Hematopoietic multipotent progenitor cell treated with erythropoietin and hydrocortisone succinate and interleukin-3 and kit ligand, for 15 days (in vitro differentiated cells): Measurements from ENCODE around the gene TTLL5.

Experiments used
- DNase-seq: peaks from one replicate; pipeline ENCODE4 v3.0.0-alpha.2; 2015; ENCODE audit warnings: low spot score

TTLL5 gene, protein sequence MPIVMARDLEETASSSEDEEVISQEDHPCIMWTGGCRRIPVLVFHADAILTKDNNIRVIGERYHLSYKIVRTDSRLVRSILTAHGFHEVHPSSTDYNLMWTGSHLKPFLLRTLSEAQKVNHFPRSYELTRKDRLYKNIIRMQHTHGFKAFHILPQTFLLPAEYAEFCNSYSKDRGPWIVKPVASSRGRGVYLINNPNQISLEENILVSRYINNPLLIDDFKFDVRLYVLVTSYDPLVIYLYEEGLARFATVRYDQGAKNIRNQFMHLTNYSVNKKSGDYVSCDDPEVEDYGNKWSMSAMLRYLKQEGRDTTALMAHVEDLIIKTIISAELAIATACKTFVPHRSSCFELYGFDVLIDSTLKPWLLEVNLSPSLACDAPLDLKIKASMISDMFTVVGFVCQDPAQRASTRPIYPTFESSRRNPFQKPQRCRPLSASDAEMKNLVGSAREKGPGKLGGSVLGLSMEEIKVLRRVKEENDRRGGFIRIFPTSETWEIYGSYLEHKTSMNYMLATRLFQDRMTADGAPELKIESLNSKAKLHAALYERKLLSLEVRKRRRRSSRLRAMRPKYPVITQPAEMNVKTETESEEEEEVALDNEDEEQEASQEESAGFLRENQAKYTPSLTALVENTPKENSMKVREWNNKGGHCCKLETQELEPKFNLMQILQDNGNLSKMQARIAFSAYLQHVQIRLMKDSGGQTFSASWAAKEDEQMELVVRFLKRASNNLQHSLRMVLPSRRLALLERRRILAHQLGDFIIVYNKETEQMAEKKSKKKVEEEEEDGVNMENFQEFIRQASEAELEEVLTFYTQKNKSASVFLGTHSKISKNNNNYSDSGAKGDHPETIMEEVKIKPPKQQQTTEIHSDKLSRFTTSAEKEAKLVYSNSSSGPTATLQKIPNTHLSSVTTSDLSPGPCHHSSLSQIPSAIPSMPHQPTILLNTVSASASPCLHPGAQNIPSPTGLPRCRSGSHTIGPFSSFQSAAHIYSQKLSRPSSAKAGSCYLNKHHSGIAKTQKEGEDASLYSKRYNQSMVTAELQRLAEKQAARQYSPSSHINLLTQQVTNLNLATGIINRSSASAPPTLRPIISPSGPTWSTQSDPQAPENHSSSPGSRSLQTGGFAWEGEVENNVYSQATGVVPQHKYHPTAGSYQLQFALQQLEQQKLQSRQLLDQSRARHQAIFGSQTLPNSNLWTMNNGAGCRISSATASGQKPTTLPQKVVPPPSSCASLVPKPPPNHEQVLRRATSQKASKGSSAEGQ (N-terminal part only)

GRCh38 chr14:75660630-75661498 is at the start of gene TTLL5, which contains the start of gene ERG28:
TSS of gene TTLL5 (plus strand) at chr14:75661246. CDS start at chr14:75663150, 1,904 bp downstream.
TSS of gene ERG28 (minus strand) at chr14:75660876. CDS start at chr14:75657502, 3,374 bp downstream.
- DNase-seq, result peak; percentile 97

DNA sequence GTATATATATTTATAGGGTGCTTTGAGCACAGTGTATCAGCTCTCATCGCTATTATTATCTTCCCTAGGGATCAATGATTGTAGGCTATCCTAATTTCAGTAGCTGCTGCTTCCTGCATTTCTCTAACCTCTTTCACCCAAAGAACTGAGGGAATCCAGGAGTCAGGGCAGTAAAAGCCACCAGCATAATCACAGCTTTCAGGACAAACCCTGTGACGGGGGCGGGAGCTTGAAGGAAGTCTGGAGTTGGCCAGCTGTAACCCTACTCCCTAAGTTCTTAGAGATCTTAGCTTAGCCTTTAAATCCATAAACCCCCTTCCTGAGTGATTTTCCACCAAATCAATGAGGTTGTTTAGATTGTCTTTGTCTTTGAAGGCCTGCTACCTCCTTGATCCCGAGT is 48.9 kb upstream of the TTLL5 start:
- no peak for DNase-seq

DNA sequence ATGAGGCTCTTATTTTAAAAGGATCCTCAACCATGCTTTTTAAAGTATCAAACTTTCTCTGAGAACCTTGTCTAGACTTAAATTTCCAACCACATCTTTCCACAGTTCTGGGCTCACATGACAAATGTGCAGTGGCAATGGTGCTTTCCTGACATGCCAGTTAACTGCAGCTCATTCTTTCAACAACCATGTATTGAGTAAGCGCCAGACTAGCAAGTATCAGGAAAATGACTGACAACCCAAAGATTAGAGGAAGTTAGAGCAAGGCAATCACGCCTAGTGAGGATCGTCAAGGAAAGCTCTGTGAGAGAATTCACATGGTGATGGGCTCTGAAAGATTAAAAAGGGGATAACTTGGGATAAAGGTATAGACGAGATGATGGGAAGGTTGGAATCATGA is 46.9 kb upstream of the TTLL5 start:
- DNase-seq, result no peak

DNA sequence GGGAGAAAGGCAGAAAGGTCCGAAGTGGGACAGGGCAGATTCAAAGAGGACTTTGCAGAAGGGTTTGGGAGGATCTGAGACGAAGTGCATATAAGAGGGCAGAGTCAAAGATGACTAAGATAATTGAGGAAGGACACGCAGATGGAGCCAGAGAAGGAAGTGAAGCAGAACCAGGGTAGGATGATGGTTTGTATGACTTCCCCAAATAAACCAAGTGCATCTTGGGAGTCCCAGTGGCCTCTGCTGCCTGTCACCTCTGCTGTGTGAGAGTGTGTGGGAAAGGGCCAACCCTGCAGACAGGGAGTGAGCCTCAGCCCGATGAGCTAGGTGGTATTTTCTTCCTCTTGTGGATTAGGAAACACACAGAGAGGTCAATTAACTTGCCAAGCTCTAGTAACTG is 45.8 kb upstream of the TTLL5 start:
- no peak for DNase-seq

DNA sequence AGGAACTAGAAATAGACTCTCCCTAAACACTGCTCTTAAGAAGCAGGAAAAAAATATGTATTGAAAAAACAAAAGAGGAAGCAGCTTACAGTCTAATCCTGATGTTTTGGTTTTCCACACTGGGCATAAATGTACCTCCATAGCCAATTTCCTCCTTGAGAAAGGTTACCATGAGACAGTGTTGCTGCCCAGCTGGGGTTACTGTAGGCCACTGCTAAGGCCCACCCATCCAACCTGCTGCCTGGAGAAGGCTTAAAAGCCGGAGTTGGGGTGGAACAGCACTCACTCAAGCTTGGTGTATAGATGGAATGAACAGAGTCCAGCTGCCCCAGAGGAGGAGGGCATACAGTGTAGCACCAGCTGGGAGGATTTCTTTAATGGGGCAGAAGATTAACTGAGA is 41.5 kb upstream of the TTLL5 start:
- no peak for DNase-seq

DNA sequence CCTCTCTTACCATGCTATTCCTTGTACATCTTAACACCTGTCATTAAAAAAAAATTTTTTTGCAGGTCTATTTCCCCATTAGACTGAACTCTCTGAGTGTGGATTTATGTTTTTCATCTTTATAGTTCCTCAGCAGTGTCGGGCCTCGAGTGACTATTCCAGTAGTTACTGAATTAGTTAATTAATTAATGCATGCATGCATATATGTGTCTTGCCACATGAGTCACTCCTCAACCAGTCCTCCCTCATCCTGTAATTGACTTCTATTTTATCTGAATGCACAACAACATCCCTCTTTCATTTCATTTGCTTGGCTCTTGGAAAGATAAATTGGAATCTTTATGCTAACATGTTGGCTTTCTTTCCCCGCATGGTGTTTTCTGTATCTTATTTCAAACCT is 36.0 kb upstream of the TTLL5 start:
- DNase-seq, result no peak

GRCh38 chr14:75626396-75626795 is 34.6 kb upstream of the TTLL5 start:
- no peak for DNase-seq

- DNase-seq, result no peak
Measured at GRCh38 chr14:75626863-75627262, 34.2 kb upstream of the TTLL5 start.

DNA sequence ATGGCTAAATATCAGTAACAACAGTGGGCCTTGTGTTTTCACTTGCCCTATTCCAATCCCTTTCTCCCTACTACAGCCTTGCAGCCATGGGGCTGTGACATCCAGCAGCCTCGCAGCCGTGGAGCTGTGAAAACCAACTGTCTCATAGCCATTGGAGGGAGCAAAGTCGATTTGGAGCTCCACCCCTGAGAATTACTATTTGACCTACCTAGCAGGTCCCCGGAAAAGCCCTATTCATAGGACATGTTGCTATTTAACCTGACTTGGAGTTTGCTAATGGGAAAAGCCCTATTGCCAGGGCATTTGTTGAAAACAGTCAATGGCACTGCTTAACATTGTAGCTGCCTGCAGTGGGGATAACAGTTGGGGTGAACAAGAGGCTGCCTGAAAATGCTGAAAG is 33.6 kb upstream of the TTLL5 start:
- DNase-seq, result no peak

DNA sequence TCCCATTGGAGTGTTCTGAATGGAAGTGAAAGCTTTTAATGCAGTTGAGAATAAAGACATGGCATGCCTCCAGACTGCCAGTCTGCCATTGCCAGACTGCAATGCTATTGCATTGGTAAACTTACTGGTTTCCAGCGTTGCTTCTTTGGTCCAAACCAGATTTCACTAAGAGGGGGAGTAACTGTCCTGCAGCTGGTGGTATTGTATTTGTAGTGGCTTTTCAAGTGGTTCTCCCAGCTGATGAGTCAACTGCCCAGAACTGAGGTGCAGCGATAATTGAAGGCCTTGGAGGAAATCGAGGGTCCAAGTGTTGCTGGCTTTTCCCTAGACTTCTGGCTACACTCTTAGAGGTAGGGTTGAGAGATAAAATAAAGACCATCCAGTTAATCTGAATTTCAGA is 32.2 kb upstream of the TTLL5 start:
- DNase-seq, result no peak

- no peak for DNase-seq
Measured at GRCh38 chr14:75630695-75631452, 30.2 kb upstream of the TTLL5 start.

- DNase-seq, result no peak
Measured at GRCh38 chr14:75631453-75631831, 29.6 kb upstream of the TTLL5 start.

- DNase-seq, result no peak
Measured at GRCh38 chr14:75634848-75635247, 26.2 kb upstream of the TTLL5 start.

DNA sequence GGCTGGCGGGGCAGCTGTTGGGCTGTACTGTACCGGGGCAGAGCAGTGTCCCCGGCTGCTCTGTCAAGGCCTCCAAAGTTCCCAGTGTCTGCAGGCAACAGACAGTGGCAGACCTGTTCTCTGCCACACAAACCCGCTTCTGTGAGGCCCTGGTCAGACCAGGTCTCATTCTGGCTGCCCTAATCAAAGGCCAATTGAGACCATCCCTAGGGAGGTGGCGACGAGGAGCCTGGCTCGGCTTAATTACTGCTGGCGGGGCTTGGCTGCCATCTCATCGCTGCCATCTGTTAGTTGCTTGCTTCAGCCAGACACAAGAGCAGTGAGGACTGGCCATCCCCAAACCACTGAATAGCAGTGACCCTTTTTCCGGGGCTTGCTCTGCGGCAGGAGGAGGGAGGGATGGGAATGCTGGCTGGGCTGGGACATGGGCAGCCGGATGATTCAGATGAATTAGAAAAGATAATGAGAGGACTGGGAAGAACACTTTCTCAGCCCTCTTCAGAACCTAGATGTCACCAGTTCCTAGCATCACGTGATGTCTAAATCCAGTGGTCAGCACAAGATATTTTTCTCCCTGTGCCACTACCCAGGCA is 24.9 kb upstream of the TTLL5 start:
- no peak for DNase-seq

GRCh38 chr14:75640876-75641275 is 20.2 kb upstream of the TTLL5 start:
- no peak for DNase-seq

DNA sequence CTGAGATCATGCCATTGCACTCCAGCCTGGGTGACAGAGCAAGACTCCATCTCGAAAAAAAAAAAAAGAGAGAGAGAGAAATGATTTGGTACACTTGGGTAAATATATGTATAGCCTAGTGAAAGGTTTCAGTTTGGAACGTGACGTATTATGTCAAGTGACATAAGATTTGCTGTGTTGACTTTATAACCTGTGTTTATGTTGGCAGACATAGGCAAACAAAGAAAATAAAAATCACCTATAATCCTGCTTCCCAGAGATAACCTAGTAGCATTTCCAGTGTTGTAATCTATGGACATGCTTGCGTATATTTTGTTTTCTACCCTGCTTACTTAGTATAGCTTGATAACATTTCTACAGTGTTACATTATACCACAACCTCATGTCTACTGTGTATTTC is 17.1 kb upstream of the TTLL5 start:
- DNase-seq, result no peak

DNA sequence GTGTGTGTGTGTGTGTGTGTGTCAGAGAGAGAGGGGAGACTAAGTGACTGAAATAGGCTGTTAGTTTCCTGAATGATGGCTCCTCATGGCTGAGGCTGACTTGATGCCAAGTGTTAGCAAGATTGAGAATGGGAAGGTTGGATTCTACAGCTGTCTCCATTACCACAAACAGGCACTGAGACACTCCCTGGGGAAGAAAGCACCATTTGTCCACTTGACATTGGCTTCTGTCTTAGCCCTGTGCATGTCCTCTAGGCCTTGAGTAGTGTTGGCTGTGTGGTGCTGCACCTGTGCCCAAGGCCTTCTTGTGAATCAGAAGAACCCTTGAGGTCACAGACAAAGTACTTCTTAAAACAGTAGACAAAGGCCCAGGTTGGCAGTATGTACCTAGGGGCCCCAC is 16.0 kb upstream of the TTLL5 start:
- no peak for DNase-seq

GRCh38 chr14:75646762-75647161 is 14.3 kb upstream of the TTLL5 start:
- DNase-seq, result no peak

- DNase-seq, result no peak
Measured at GRCh38 chr14:75647640-75648039, 13.4 kb upstream of the TTLL5 start.
